ENCODE data around the gene ABI1. TPM values are rescaled to one million over a fixed set of nuclear protein-coding genes. Genes with fewer than 3 reads are reported as not detected.
"Not testable (repeated sequence)": the region's sequence is repeated elsewhere in the genome, so short reads cannot be mapped to it uniquely, and the experiment has no call there.

The ABI1 gene
- total RNA-seq, result 10 to 100 TPM; 34.0 to 35.1 TPM

- CTCF ChIA-PET, result interaction anchor here (0.5 to 1.7 kb wide), 9 partner anchors 20 to 301 kb away, joined by 3 to 6 read pairs (median 3); no protein-coding TSS in a partner anchor
- POLR2A ChIA-PET, result interaction anchor here (0.7 to 1.6 kb wide), 2 partner anchors 120 to 294 kb away, joined by 3 to 9 read pairs; partner anchors contain the start of gene YME1L1
Measured at GRCh38 chr10:26860443-26861204, at the start of gene ABI1. Gene ABI1, minus strand, starts transcription at chr10:26860958. Its CDS starts 95 bp downstream, at chr10:26860863.

- CTCF ChIA-PET, result no interaction called here
- POLR2A ChIA-PET, result no interaction called here
Measured at GRCh38 chr10:26909753-26910152, 49.0 kb upstream of the ABI1 start.

DNA sequence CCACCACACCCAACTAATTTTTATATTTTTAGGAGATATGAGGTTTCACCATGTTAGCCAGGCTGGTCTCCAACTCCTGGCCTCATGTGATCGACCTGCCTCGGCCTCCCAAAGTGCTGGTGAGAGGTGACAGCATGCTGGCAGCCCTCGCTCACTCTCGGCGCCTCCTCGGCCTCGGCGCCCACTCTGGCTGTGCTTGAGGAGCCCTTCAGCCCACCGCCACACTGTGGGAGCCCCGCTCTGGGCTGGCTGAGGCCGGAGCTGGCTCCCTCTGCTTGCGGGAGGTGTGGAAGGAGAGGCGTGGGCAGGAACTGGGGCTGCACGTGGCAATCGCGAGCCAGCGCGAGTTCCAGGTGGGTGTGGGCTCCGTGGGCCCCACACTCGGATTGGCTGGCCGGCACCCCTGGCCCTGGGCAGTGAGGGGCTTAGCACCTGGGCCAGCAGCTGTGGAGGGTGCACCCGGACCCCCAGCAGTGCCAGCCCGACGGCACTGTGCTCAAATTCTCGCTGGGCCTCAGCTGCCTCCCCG, 44.6 kb upstream of the ABI1 start:
- CTCF ChIA-PET, result interaction anchor here (1.3 kb wide), 2 partner anchors 10 to 24 kb away, joined by 3 to 4 read pairs; no protein-coding TSS in a partner anchor
- POLR2A ChIA-PET, result not testable (repeated sequence)

- POLR2A ChIA-PET, result no interaction called here
- CTCF ChIA-PET, result no interaction called here
Measured at GRCh38 chr10:26903431-26904217, 42.9 kb upstream of the ABI1 start.

- CTCF ChIA-PET, POLR2A ChIA-PET: not testable (repeated sequence)
Measured at GRCh38 chr10:26892306-26892923, 31.7 kb upstream of the ABI1 start.

DNA sequence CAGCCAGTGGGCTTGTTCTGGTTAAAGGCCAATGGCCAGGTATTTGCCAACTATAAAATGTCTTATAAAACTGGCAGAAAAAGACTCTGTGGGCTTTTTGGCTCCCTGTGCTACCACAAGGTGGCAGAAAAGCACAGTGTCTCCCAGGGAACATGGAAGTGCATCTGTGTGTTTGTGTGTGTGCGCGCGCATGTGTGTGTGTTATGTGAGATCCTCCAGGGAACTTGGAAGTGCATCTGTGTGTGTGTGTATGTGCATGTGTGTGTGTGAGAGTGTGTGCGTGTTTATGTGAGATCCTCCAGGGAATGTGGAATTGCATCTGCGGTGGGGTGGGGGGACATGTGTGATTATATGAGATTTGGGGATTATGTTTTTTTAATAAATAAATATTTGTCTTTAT, 30.2 kb upstream of the ABI1 start:
- POLR2A ChIA-PET, result no interaction called here
- CTCF ChIA-PET, result interaction anchor here (1.4 kb wide), 1 partner anchor 165 kb away, joined by 4 read pairs; no protein-coding TSS in a partner anchor

DNA sequence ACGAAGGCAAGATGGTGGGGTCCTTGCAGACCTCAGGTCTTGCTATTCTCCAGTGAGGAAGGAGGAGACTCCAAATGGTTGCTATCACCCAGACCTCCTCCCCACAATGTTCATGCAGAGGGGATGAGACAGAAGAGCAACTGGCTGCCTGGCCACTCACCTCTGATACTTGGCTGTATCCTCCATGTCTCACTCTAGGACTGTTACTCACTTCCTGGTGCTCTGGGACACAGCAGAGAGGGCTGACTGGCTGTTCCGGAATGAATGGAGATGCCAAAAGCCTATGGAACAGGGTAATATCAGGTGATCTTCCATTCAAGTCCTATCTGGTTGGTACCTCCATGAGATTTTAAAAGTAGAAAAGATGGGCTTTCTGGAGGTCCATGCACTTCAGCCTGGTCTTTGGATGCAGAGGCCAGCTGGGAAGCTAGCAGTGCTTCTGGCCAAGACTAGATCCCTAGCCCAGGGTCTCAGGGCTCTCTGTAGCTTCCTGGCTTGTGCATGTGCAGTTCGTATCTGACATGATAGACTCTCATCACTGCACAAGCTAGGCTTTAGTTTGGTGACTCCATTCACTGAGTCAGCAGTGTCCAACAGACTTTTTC, 27.0 kb upstream of the ABI1 start:
- CTCF ChIA-PET, result no interaction called here
- POLR2A ChIA-PET, result interaction anchor here (0.5 kb wide), 1 partner anchor 217 kb away, joined by 3 read pairs; no protein-coding TSS in a partner anchor

GRCh38 chr10:26881600-26882331, 21.0 kb upstream of the ABI1 start:
- ChIA-PET POLR2A (no interaction called here), CTCF (interaction anchor here (0.6 to 2.2 kb wide), 11 partner anchors 20 to 270 kb away, joined by 3 to 13 read pairs (median 3); partner anchors contain the start of gene PDSS1)

DNA sequence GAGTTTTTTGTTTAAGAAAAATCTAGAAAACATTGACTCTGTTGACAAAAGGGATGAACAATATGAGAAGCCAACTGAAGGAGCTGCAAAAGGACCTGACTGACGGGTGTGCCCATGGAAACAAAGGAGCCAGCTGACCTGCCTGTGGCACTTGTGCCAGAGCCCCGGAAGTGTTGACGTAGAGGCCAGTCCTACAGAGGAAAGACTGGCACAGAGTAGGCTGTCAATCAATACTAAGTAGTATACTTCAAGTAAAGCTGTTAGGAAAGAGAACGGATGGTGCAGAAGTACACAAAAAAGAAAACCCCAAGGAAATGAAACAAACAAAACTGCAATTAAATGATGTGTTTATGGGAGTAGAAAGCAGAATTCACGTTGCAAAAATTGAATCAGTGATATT, 19.0 kb upstream of the ABI1 start:
- POLR2A ChIA-PET, result no interaction called here
- CTCF ChIA-PET, result no interaction called here

- ChIA-PET CTCF (no interaction called here), POLR2A (no interaction called here)
Measured at GRCh38 chr10:26870766-26871165, 10.0 kb upstream of the ABI1 start.

DNA sequence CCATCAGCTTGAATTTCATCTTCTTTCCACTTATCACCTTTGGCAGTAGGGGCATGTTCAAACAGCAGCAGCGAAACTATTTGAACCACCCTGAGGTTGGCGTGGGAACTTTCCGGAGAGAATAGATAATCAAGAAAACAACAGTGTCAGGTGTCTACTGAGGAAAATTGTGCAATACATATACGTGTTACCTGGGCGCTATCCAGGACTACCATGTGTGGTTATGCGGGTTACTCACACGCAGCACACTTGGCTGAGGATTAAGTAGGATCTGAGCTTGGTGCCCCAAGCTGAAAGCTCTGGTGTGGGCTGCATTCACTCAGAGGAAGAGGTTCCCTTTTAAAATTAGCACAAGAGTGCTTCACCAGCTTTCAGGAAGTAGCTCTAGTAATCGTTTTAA, 8.8 kb upstream of the ABI1 start:
- CTCF ChIA-PET, result no interaction called here
- POLR2A ChIA-PET, result no interaction called here

GRCh38 chr10:26863351-26864076, 2.8 kb upstream of the ABI1 start:
- CTCF ChIA-PET, result no interaction called here
- POLR2A ChIA-PET, result no interaction called here

- CTCF ChIA-PET, result interaction anchor here (0.5 to 1.7 kb wide), 10 partner anchors 20 to 302 kb away, joined by 3 to 6 read pairs (median 3); no protein-coding TSS in a partner anchor
- POLR2A ChIA-PET, result interaction anchor here (0.7 to 1.6 kb wide), 2 partner anchors 121 to 293 kb away, joined by 3 to 9 read pairs; partner anchors contain the start of gene YME1L1
Measured at GRCh38 chr10:26861205-26861998, 644 bp upstream of the ABI1 start.

GRCh38 chr10:26860102-26860442, 686 bp downstream of the ABI1 start:
- CTCF ChIA-PET, result interaction anchor here (0.9 to 1.7 kb wide), 3 partner anchors 55 to 107 kb away, joined by 3 to 6 read pairs (median 5); no protein-coding TSS in a partner anchor
- POLR2A ChIA-PET, result interaction anchor here (0.8 to 1.6 kb wide), 2 partner anchors 105 to 294 kb away, joined by 3 to 9 read pairs; partner anchors contain the start of gene YME1L1

DNA sequence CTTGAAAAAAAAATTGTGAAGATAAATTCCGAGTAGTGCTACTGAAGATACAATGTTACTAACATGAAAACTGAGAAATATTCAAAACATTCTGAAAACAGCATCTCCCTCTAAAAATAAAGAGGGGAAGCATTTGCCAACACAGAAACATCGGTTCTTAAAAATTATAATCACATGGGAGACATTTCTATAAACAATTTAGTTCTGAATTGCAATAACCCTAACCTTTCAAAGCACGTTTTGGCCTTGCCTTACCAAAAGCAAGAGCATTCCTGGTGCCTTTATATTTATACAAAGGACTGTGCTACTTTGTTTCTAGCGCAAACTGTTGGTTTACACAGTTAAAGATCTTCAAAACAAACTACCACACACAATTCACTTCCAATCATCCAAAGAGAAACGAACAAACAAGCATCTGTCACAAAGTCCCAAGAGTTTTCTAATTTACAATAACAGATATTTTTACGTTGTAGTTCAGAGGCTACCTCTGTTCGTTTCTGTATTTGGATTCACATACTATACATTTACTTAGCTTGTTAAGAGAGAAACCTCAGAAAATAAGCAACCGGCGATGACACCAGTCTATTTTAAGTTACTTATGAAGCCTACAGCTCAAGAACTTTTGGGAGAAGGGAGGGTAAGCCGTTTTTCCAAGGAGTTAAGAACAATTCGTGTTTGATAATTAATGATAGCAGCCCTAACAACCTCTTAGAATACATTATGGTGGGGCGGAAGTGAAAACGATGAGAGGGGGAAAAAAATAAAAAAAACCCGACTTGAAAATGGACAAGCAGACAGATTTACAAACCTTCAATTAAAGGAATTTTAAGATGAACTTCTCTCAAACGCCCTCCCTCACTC, 1.3 kb downstream of the ABI1 start:
- POLR2A ChIA-PET, result interaction anchor here (0.6 to 0.8 kb wide), 2 partner anchors 14 to 105 kb away, joined by 3 read pairs; no protein-coding TSS in a partner anchor

GRCh38 chr10:26858707-26859034, 2.1 kb downstream of the ABI1 start:
- CTCF ChIA-PET, result no interaction called here
- POLR2A ChIA-PET, result no interaction called here

More for the DNA sequence above, 1.3 kb downstream of the ABI1 start:
- CTCF ChIA-PET, result interaction anchor here (0.9 kb wide), 1 partner anchor 54 kb away, joined by 5 read pairs; no protein-coding TSS in a partner anchor

Data from activated CD8-positive, alpha-beta memory T cell treated with anti-CD3 and anti-CD28 coated beads for 36 hours (primary cell).